SU-DHL-6 (cell line): Measurements from ENCODE around the gene GSC.

Source experiments
- CTCF ChIP-seq: fragments of 200-600 bp; sonication (generic); IDR thresholded peaks from one replicate; pipeline ENCODE4 v1.5.1; 2017; ENCODE audit warnings: antibody characterized with exemption, mild to moderate bottlenecking, low read length, moderate library complexity; ENCODE audit not compliant: insufficient read depth, poor library complexity, severe bottlenecking
- EZH2phosphoT487 ChIP-seq: fragments of 200-600 bp; sonication (generic), shearing (Covaris generic); conservative IDR thresholded peaks from 2 replicates; pipeline ENCODE4 v1.6.1; 2018; ENCODE audit warnings: mild to moderate bottlenecking, antibody characterized with exemption, low read length, moderate library complexity, mixed read lengths

- no peak for TF ChIP-seq CTCF
- TF ChIP-seq EZH2phosphoT487, result no peak
These were observed 44.9 kb downstream of the GSC start for GRCh38 chr14:94724993-94725392.
